ENCODE results near the gene CAB39. TPM values are rescaled to one million over a fixed set of nuclear protein-coding genes. Genes with fewer than 3 reads are reported as not detected.
"Not testable (repeated sequence)": the region's sequence is repeated elsewhere in the genome, so short reads cannot be mapped to it uniquely, and the experiment has no call there.

Gene CAB39
- total RNA-seq, 1 donor from 2014 or later = 59.0 TPM

DNA sequence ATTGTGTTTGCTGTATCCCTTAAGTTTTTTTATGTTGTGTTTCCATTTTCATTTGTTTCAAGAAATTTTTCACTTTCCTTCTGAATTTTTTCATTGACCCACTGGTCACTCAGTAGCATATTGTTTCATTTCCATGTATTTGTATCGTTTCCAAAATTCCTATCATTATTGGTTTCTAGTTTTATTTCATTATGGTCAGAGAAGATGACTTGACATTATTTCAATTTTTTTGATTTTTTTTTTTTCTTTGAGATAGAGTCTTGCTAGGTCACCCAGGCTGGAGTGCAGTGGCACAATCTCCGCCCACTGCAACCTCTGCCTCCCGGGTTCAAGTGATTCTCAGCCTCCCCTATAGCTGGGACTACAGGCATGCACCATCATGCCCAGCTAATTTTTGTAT, 11.3 kb upstream of the CAB39 start:
- H3K9me3 ChIP-seq (ENCODE audit: low read depth) = peaks cover 3% of the 10 kb centered on the region
- no peak overlapping the region for H3K4me3 ChIP-seq
- Mint-ChIP-seq H3K36me3 (peaks cover 3% of the 10 kb centered on the region), H3K27ac (no peak overlapping the region), H3K4me1 (peaks cover 5% of the 10 kb centered on the region), H3K4me3 (no peak overlapping the region), H3K9me3 (peaks cover 21% of the 10 kb centered on the region), H3K27me3 (ENCODE audit: insufficient read depth, low read depth) (peaks cover 10% of the 10 kb centered on the region)
- no peaks in the 10 kb centered on the region for H4K20me1 ChIP-seq (ENCODE audit: low read depth)
- no peak overlapping the region for H3K27ac ChIP-seq
- no peak overlapping the region for H2AFZ ChIP-seq (replicated peaks)
- H3K27me3 ChIP-seq = no peaks in the 10 kb centered on the region
- no peaks in the 10 kb centered on the region for H3K36me3 ChIP-seq
- no peak overlapping the region for H3K9ac ChIP-seq
- no peaks in the 10 kb centered on the region for H3K4me1 ChIP-seq
- H3K79me2 ChIP-seq (ENCODE audit: low read depth) = no peaks in the 10 kb centered on the region
- TF ChIP-seq, protein P1, sequence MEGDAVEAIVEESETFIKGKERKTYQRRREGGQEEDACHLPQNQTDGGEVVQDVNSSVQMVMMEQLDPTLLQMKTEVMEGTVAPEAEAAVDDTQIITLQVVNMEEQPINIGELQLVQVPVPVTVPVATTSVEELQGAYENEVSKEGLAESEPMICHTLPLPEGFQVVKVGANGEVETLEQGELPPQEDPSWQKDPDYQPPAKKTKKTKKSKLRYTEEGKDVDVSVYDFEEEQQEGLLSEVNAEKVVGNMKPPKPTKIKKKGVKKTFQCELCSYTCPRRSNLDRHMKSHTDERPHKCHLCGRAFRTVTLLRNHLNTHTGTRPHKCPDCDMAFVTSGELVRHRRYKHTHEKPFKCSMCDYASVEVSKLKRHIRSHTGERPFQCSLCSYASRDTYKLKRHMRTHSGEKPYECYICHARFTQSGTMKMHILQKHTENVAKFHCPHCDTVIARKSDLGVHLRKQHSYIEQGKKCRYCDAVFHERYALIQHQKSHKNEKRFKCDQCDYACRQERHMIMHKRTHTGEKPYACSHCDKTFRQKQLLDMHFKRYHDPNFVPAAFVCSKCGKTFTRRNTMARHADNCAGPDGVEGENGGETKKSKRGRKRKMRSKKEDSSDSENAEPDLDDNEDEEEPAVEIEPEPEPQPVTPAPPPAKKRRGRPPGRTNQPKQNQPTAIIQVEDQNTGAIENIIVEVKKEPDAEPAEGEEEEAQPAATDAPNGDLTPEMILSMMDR (IDR thresholded peaks at IDR 0.05) = no peak
- TF ChIP-seq EZH2 (IDR thresholded peaks at IDR 0.05) = no peak
- no peak for TF ChIP-seq EZH2phosphoT487 (IDR thresholded peaks at IDR 0.05)
- no peak for DNase-seq (ENCODE audit: low spot score)
- peaks cover 3% of the 10 kb centered on the region for H3F3A ChIP-seq (ENCODE audit: low read depth)
- H3K4me2 ChIP-seq = no peak overlapping the region

DNA sequence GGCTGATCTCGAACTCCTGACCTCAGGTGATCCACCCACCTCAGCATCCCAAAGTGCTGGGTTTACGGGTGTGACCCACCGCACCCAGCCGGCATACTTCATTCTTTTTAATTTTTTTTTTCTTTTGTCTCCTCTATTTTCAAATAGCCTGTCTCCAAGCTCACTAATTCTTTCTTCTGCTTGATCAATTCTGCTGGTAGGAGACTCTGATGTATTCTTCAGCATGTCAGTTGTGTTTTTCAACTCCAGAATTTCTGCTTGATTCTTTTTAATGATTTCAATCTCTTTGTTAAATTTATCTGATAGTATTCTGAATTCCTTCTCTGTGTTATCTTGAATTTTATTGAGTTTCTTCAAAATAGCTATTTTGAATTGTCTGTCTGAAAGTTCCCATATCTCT, 10.2 kb upstream of the CAB39 start:
- peaks cover 10% of the 10 kb centered on the region for H3K27me3 Mint-ChIP-seq (ENCODE audit: insufficient read depth, low read depth)
- H3K9ac ChIP-seq; H3K27ac ChIP-seq; H3K9me3 ChIP-seq (ENCODE audit: low read depth); H2AFZ ChIP-seq (replicated peaks); H3K36me3 Mint-ChIP-seq; H3K4me1 Mint-ChIP-seq; H3F3A ChIP-seq (ENCODE audit: low read depth); DNase-seq (ENCODE audit: low spot score); H3K36me3 ChIP-seq; H3K27ac Mint-ChIP-seq; H3K79me2 ChIP-seq (ENCODE audit: low read depth); H3K4me3 Mint-ChIP-seq; H3K4me3 ChIP-seq; H4K20me1 ChIP-seq (ENCODE audit: low read depth); H3K4me2 ChIP-seq; H3K4me1 ChIP-seq; H3K27me3 ChIP-seq: not testable (repeated sequence)
- H3K9me3 Mint-ChIP-seq = peaks cover 21% of the 10 kb centered on the region

DNA sequence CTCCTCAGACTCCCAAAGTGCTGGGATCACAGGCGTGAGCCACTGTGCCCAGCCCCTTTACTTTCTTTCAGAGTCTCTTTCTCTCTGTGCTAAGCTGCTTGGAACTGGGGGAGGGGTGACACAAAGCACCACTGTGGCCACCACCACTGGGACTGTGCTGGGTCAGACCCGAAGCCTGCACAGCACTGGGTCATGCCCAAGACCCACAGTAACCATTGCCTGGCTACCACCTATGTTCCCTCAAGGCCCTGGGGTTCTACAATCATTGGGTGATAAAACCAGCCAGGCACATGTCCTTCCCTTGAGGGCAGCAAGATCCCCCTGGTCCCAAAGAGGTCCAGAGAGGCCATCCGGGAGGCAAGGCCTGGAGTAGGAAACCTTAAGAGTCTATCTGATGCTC, 9.1 kb upstream of the CAB39 start:
- TF ChIP-seq, protein P1 (IDR thresholded peaks at IDR 0.05) = no peak
- TF ChIP-seq EZH2 (IDR thresholded peaks at IDR 0.05) = no peak
- no peak for TF ChIP-seq EZH2phosphoT487 (IDR thresholded peaks at IDR 0.05)
- no peak overlapping the region for H2AFZ ChIP-seq (replicated peaks)
- no peaks in the 10 kb centered on the region for H3K4me1 ChIP-seq
- peaks cover 2% of the 10 kb centered on the region for H3K4me1 Mint-ChIP-seq
- no peaks in the 10 kb centered on the region for H3K36me3 ChIP-seq
- no peaks in the 10 kb centered on the region for H4K20me1 ChIP-seq (ENCODE audit: low read depth)
- no peak overlapping the region for H3K27ac Mint-ChIP-seq
- no peak overlapping the region for H3K4me3 Mint-ChIP-seq
- no peaks in the 10 kb centered on the region for H3F3A ChIP-seq (ENCODE audit: low read depth)
- H3K9me3 ChIP-seq (ENCODE audit: low read depth) = peaks cover 3% of the 10 kb centered on the region
- no peak overlapping the region for H3K4me3 ChIP-seq
- peaks cover 21% of the 10 kb centered on the region for H3K9me3 Mint-ChIP-seq
- DNase-seq (ENCODE audit: low spot score) = no peak
- no peak overlapping the region for H3K9ac ChIP-seq
- H3K4me2 ChIP-seq = no peak overlapping the region
- H3K27me3 Mint-ChIP-seq (ENCODE audit: insufficient read depth, low read depth) = peaks cover 12% of the 10 kb centered on the region
- H3K27ac ChIP-seq = no peak overlapping the region
- no peaks in the 10 kb centered on the region for H3K79me2 ChIP-seq (ENCODE audit: low read depth)
- peaks cover 3% of the 10 kb centered on the region for H3K36me3 Mint-ChIP-seq
- H3K27me3 ChIP-seq = no peaks in the 10 kb centered on the region

DNA sequence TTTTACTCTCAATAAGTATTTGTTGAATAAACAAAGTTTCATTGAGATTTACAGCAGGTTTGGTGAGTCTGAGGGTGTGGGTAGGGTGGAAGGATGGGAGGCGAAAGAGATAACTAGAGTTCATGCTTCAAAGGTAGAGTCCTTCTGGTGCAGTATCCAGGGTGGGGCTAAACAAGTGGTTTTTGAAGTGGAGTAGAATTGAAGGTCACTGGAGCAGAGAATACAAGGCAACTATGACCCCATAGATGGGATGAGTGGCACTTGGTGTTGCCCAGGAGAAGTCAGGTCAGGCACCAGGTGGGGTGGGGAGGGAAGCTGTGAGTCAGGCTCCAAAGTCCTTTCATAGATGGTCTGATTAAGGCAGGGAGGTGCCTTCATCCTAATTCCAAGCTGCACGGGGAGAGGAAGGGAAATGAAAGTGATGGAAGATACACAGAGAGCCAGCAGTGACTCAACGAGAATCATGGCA, 6.6 kb upstream of the CAB39 start:
- Mint-ChIP-seq H3K27ac (no peak overlapping the region), H3K36me3 (peaks cover 3% of the 10 kb centered on the region), H3K9me3 (peaks cover 19% of the 10 kb centered on the region), H3K27me3 (ENCODE audit: insufficient read depth, low read depth) (peaks cover 16% of the 10 kb centered on the region), H3K4me1 (no peaks in the 10 kb centered on the region), H3K4me3 (no peak overlapping the region)
- TF ChIP-seq, protein P1 (IDR thresholded peaks at IDR 0.05) = no peak
- no peak for TF ChIP-seq EZH2phosphoT487 (IDR thresholded peaks at IDR 0.05)
- TF ChIP-seq EZH2 (IDR thresholded peaks at IDR 0.05) = no peak
- Histone ChIP-seq H3K79me2 (ENCODE audit: low read depth) (no peaks in the 10 kb centered on the region), H2AFZ (replicated peaks) (no peak overlapping the region), H3K4me3 (no peak overlapping the region), H3K4me1 (no peaks in the 10 kb centered on the region), H3F3A (ENCODE audit: low read depth) (no peaks in the 10 kb centered on the region), H3K27me3 (no peaks in the 10 kb centered on the region), H3K4me2 (no peak overlapping the region), H4K20me1 (ENCODE audit: low read depth) (no peaks in the 10 kb centered on the region), H3K9me3 (ENCODE audit: low read depth) (peaks cover 3% of the 10 kb centered on the region), H3K9ac (no peak overlapping the region), H3K36me3 (no peaks in the 10 kb centered on the region), H3K27ac (no peak overlapping the region)
- no peak for DNase-seq (ENCODE audit: low spot score)

Measured in neural progenitor cell (in vitro differentiated cells).